Fibroblast of lung (primary cell): ENCODE results near the gene AGAP1. TPM values are rescaled to one million over a fixed set of nuclear protein-coding genes. Genes with fewer than 3 reads are reported as not detected.
A peak's percentile ranks its signal among the peaks of the same experiment; 100 is the strongest.

Source experiments
- DNase-seq, 2 donors: peaks; one replicate each; pipeline versions ENCODE4 v3.0.0 to v3.0.0-alpha.2; 2010; ENCODE audit warnings: low read depth in 2 of 2
- H2AFZ ChIP-seq: 2 replicates; pipeline ENCODE4 v1.5.1; 2012; ENCODE audit warnings: low read length, control low read depth, inconsistent platforms
- H3K27ac ChIP-seq: 2 replicates; pipeline ENCODE4 v1.5.1; 2011; ENCODE audit warnings: low read length, control low read depth; ENCODE audit not compliant: insufficient read depth
- H3K27me3 ChIP-seq: 2 replicates; pipeline ENCODE4 v1.5.1; 2011; ENCODE audit warnings: mild to moderate bottlenecking, low read length; ENCODE audit not compliant: control insufficient read depth, insufficient read depth
- H3K36me3 ChIP-seq: 2 replicates; pipeline ENCODE4 v1.5.1; 2011; ENCODE audit warnings: low read length; ENCODE audit not compliant: control insufficient read depth, insufficient read depth
- H3K4me1 ChIP-seq: 2 replicates; pipeline ENCODE4 v1.5.1; 2011; ENCODE audit warnings: low read length; ENCODE audit not compliant: control insufficient read depth, insufficient read depth; ENCODE audit errors: extremely low read depth
- H3K4me2 ChIP-seq: 2 replicates; pipeline ENCODE4 v1.5.1; 2011; ENCODE audit warnings: low read length, control low read depth; ENCODE audit not compliant: insufficient read depth; ENCODE audit errors: extremely low read depth
- H3K4me3 ChIP-seq, 4 experiments: fragments of 200-600 bp in 1 of 4; sonication (generic) in 1 of 4; replicated peaks in 1 of 4; 2 replicates each; pipeline ENCODE4 v1.5.1; 2011 to 2016; ENCODE audit warnings: low read length in 4 of 4, low read depth in 3 of 4, mild to moderate bottlenecking in 3 of 4, control low read depth in 2 of 4, inconsistent platforms in 1 of 4, mixed read lengths in 1 of 4; ENCODE audit not compliant: insufficient read depth in 1 of 4; ENCODE audit errors: control extremely low read depth in 1 of 4
- H3K79me2 ChIP-seq: 2 replicates; pipeline ENCODE4 v1.5.1; 2012; ENCODE audit warnings: mild to moderate bottlenecking, low read length, inconsistent platforms; ENCODE audit not compliant: control insufficient read depth, insufficient read depth
- H3K9ac ChIP-seq: 2 replicates; pipeline ENCODE4 v1.5.1; 2011; ENCODE audit warnings: mild to moderate bottlenecking, low read length, control low read depth; ENCODE audit not compliant: insufficient read depth
- H3K9me3 ChIP-seq: 2 replicates; pipeline ENCODE4 v1.5.1; 2012; ENCODE audit warnings: low read depth, low read length; ENCODE audit not compliant: control insufficient read depth, insufficient read depth
- H4K20me1 ChIP-seq: 2 replicates; pipeline ENCODE4 v1.5.1; 2011; ENCODE audit warnings: low read length; ENCODE audit not compliant: control insufficient read depth, insufficient read depth; ENCODE audit errors: extremely low read depth
- EZH2 ChIP-seq: IDR thresholded peaks from 2 replicates; pipeline ENCODE4 v1.5.1; 2012; ENCODE audit warnings: low read length, control low read depth, mild to moderate bottlenecking; ENCODE audit errors: missing control alignments
- polyA plus RNA-seq, 2 donors: library from polyadenylated mRNA; depleted of rRNA in 1 of 2; stranded (reverse) in 1 of 2; unstranded in 1 of 2; fragments of >200 nt; gene quantifications; 2 replicates each; pipeline ENCODE4 v1.2.1, GENCODE V29; 2011 to 2012; ENCODE audit warnings: missing spikeins in 1 of 2
- total RNA-seq: library from RNA; depleted of rRNA; stranded (reverse); fragments of >200 nt; gene quantifications from 2 replicates; pipeline ENCODE4 v1.2.1, GENCODE V29; 2014
- TF ChIP-seq, protein P1 (sequence below), 2 donors: IDR thresholded peaks in 1 of 2; conservative IDR thresholded peaks in 1 of 2; 1 replicate in 1 of 2; 2 replicates in 1 of 2; pipeline ENCODE4 v1.5.1; 2011 to 2012; ENCODE audit warnings: low read length in 2 of 2, control low read depth in 1 of 2, inconsistent platforms in 1 of 2, low read depth in 1 of 2, mild to moderate bottlenecking in 1 of 2

The AGAP1 gene
- total and polyA plus RNA-seq, 2 donors (not counting 1 experiment from before 2014, with no cell fraction given), result 10.6 to 14.0 TPM

DNA sequence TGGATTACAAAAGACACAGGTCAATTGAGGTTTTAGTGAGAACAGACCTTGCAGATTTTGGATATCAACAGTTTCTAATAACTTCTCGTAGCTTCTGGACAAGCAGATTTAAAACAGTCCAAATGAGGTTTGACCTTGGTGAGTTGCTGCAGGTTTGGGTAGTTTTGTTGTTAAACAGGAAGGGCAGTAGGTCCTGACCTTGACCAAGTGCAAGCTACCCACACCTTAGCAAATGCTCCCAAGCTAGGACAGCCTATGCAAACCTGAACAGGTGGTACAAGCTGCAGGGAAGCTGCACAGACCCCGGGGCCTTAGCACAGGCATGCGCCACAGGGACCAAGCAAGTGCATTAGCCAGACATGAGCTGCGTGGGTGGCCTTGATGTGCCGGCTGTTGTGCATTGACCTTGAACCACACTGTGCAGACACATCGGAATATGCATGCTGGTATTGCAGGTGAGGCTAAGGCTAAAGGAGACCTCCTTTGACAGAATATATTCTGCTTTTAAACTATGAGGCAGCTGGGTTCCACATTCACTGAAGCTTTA, 40.2 kb upstream of the AGAP1 start:
- no peak for DNase-seq
- Histone ChIP-seq H3K9ac (no peak overlapping the region), H3K79me2 (no peaks in the 10 kb centered on the region)

DNA sequence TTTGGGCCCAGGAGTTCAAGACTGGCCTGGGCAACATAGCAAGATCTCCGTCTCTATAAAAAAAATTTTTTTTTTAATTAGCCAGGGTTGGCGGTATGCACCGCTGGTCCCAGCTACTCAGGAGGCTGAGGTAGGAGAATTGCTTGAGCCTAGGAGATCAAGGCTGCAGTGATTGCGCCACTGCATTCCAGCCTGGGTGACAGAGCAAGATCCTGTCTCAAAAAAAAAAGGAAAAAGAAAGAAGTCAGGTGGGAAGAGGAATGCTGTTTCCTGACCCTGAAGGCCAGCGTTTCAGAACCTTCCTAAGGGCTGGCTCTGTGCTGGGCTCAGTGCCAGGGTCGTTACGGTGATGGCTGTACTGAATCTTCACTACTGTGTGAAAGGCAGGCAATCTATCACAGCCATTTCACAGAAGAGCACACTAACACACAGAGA, 35.0 kb upstream of the AGAP1 start:
- peak in 1 of 2 donors; percentile 50 for DNase-seq
- H3K9ac ChIP-seq, result no peak overlapping the region
- H3K4me1 ChIP-seq, result no peaks in the 10 kb centered on the region
- no peaks in the 10 kb centered on the region for H3K27me3 ChIP-seq
- H3K27ac ChIP-seq, result no peak overlapping the region
- H3K36me3 ChIP-seq, result no peaks in the 10 kb centered on the region
- H3K4me3 ChIP-seq, result no peak overlapping the region
- TF ChIP-seq EZH2, result no peak
- TF ChIP-seq, protein P1, sequence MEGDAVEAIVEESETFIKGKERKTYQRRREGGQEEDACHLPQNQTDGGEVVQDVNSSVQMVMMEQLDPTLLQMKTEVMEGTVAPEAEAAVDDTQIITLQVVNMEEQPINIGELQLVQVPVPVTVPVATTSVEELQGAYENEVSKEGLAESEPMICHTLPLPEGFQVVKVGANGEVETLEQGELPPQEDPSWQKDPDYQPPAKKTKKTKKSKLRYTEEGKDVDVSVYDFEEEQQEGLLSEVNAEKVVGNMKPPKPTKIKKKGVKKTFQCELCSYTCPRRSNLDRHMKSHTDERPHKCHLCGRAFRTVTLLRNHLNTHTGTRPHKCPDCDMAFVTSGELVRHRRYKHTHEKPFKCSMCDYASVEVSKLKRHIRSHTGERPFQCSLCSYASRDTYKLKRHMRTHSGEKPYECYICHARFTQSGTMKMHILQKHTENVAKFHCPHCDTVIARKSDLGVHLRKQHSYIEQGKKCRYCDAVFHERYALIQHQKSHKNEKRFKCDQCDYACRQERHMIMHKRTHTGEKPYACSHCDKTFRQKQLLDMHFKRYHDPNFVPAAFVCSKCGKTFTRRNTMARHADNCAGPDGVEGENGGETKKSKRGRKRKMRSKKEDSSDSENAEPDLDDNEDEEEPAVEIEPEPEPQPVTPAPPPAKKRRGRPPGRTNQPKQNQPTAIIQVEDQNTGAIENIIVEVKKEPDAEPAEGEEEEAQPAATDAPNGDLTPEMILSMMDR (conservative IDR thresholded peaks at IDR 0.05 in 1 of 2, IDR thresholded peaks at IDR 0.05 in 1 of 2; ENCODE audit: low read depth in 1 of 2, low read length in 2 of 2), result no peak
- no peak overlapping the region for H3K4me2 ChIP-seq
- no peaks in the 10 kb centered on the region for H4K20me1 ChIP-seq
- H3K9me3 ChIP-seq, result no peaks in the 10 kb centered on the region
- H2AFZ ChIP-seq, result no peak overlapping the region
- H3K79me2 ChIP-seq, result no peaks in the 10 kb centered on the region

More for the DNA sequence above, 40.2 kb upstream of the AGAP1 start:
- Histone ChIP-seq H3K27ac (no peak overlapping the region), H3K4me3 (no peak overlapping the region), H2AFZ (no peak overlapping the region), H3K4me1 (no peaks in the 10 kb centered on the region), H3K9me3 (no peaks in the 10 kb centered on the region), H4K20me1 (no peaks in the 10 kb centered on the region), H3K36me3 (no peaks in the 10 kb centered on the region), H3K4me2 (no peak overlapping the region), H3K27me3 (no peaks in the 10 kb centered on the region)
- TF ChIP-seq EZH2, result no peak
- TF ChIP-seq, protein P1 (conservative IDR thresholded peaks at IDR 0.05 in 1 of 2, IDR thresholded peaks at IDR 0.05 in 1 of 2; ENCODE audit: low read depth in 1 of 2, low read length in 2 of 2), result no peak

DNA sequence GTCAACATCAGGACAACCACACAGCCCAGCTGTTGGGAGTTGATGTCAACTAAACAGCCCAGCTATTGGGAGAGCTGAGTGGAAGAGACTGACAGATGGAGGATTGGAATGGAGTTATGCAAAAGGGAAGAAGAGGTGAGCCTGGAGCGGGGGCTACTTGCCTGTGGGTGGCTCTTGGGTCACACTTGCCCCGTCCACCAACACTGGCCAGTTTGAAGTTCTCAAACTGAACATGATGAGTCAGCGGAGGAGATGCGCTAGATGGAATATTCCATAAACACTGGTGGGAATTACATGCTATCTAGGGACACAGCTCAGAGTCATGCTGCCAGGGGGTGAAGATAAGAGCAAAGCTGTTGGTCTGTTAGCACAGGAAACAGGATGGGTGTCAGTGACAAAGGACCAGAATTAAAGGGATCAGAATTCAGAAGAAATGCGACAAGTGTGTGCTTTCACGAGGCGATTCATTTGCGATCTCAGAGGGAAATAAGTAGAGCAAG, 33.2 kb upstream of the AGAP1 start:
- Histone ChIP-seq H3K27ac (no peak overlapping the region), H3K4me3 (no peak overlapping the region), H3K9me3 (no peaks in the 10 kb centered on the region), H3K79me2 (no peaks in the 10 kb centered on the region), H3K4me2 (no peak overlapping the region), H4K20me1 (no peaks in the 10 kb centered on the region), H2AFZ (no peak overlapping the region), H3K4me1 (no peaks in the 10 kb centered on the region), H3K9ac (no peak overlapping the region), H3K27me3 (no peaks in the 10 kb centered on the region), H3K36me3 (no peaks in the 10 kb centered on the region)
- DNase-seq, result no peak
- TF ChIP-seq, protein P1 (conservative IDR thresholded peaks at IDR 0.05 in 1 of 2, IDR thresholded peaks at IDR 0.05 in 1 of 2; ENCODE audit: low read depth in 1 of 2, low read length in 2 of 2), result no peak
- no peak for TF ChIP-seq EZH2
